Nephron (organoid): ENCODE measurements around the gene NAPB.

ENCODE experiments used
- H3K27ac Mint-ChIP-seq, 3 experiments: 2 replicates each; pipeline ENCODE4 v1.8.0; 2020; ENCODE audit warnings: mixed read lengths in 3 of 3, mild to moderate bottlenecking in 2 of 3, moderate library complexity in 1 of 3
- H3K27me3 Mint-ChIP-seq: 2 replicates; pipeline ENCODE4 v1.8.0; 2021; ENCODE audit warnings: low read depth, mild to moderate bottlenecking, moderate library complexity, mixed read lengths
- H3K36me3 Mint-ChIP-seq: 2 replicates; pipeline ENCODE4 v1.8.0; 2020; ENCODE audit warnings: low read depth, mixed read lengths
- H3K4me1 Mint-ChIP-seq: 2 replicates; pipeline ENCODE4 v1.8.0; 2020; ENCODE audit warnings: mixed read lengths
- H3K4me3 Mint-ChIP-seq, 3 experiments: 2 replicates each; pipeline ENCODE4 v1.8.0; 2020; ENCODE audit warnings: mild to moderate bottlenecking in 3 of 3, mixed read lengths in 3 of 3, moderate library complexity in 2 of 3
- H3K9me3 Mint-ChIP-seq: 2 replicates; pipeline ENCODE4 v1.8.0; 2020; ENCODE audit warnings: mixed read lengths
- CTCF ChIP-seq, 3 experiments: fragments of 200-600 bp; sonication (generic); IDR thresholded peaks; one replicate each; pipeline ENCODE4 v1.5.0; 2021; ENCODE audit warnings: antibody characterized with exemption in 3 of 3; ENCODE audit not compliant: unreplicated experiment in 3 of 3

Gene NAPB

GRCh38 chr20:23367770-23368169, 53.5 kb downstream of the NAPB start:
- Mint-ChIP-seq H3K27me3 (no peaks in the 10 kb centered on the region), H3K36me3 (peaks cover 61% of the 10 kb centered on the region), H3K4me3 (no peak overlapping the region), H3K4me1 (peaks cover 42% of the 10 kb centered on the region), H3K9me3 (no peaks in the 10 kb centered on the region), H3K27ac (no peak overlapping the region)
- TF ChIP-seq CTCF (IDR thresholded peaks at IDR 0.05; ENCODE audit: unreplicated experiment in 3 of 3) = no peak

GRCh38 chr20:23366384-23366783, 54.9 kb downstream of the NAPB start:
- Mint-ChIP-seq H3K4me1 (peaks cover 44% of the 10 kb centered on the region), H3K4me3 (peak overlapping the region; percentile 62 to 83 (median 66)), H3K27ac (peak overlapping the region in 1 of 3 experiments; percentile 6), H3K9me3 (no peaks in the 10 kb centered on the region), H3K36me3 (peaks cover 47% of the 10 kb centered on the region), H3K27me3 (no peaks in the 10 kb centered on the region)
- TF ChIP-seq CTCF (IDR thresholded peaks at IDR 0.05; ENCODE audit: unreplicated experiment in 3 of 3) = no peak

- no peak for TF ChIP-seq CTCF (IDR thresholded peaks at IDR 0.05; ENCODE audit: unreplicated experiment in 3 of 3)
- Mint-ChIP-seq H3K27ac (peak overlapping the region in 2 of 3 experiments; percentile 56 to 64), H3K27me3 (no peaks in the 10 kb centered on the region), H3K4me3 (peak overlapping the region; percentile 62 to 83 (median 66)), H3K4me1 (peaks cover 44% of the 10 kb centered on the region), H3K36me3 (peaks cover 40% of the 10 kb centered on the region), H3K9me3 (no peaks in the 10 kb centered on the region)
Observed at GRCh38 chr20:23365390-23366165, 55.7 kb downstream of the NAPB start.

- Mint-ChIP-seq H3K36me3 (peaks cover 23% of the 10 kb centered on the region), H3K27me3 (no peaks in the 10 kb centered on the region), H3K9me3 (no peaks in the 10 kb centered on the region), H3K27ac (peak overlapping the region; percentile 1 to 95 (median 38)), H3K4me3 (peak overlapping the region; percentile 96 to 97 (median 96)), H3K4me1 (peaks cover 52% of the 10 kb centered on the region)
- no peak for TF ChIP-seq CTCF (IDR thresholded peaks at IDR 0.05; ENCODE audit: unreplicated experiment in 3 of 3)
Observed at GRCh38 chr20:23363257-23363649, 58.0 kb downstream of the NAPB start.

GRCh38 chr20:23362392-23363256, 58.7 kb downstream of the NAPB start:
- TF ChIP-seq CTCF (IDR thresholded peaks at IDR 0.05; ENCODE audit: unreplicated experiment in 3 of 3) = no peak
- peak overlapping the region; percentile 96 to 97 (median 96) for H3K4me3 Mint-ChIP-seq
- H3K4me1 Mint-ChIP-seq = peaks cover 53% of the 10 kb centered on the region
- no peaks in the 10 kb centered on the region for H3K9me3 Mint-ChIP-seq
- H3K27me3 Mint-ChIP-seq = no peaks in the 10 kb centered on the region
- H3K36me3 Mint-ChIP-seq = peaks cover 23% of the 10 kb centered on the region
- peak overlapping the region; percentile 1 to 95 (median 38) for H3K27ac Mint-ChIP-seq
